Osteoblast (primary cell): ENCODE measurements around the gene KAZN. TPM values are rescaled to one million over a fixed set of nuclear protein-coding genes. Genes with fewer than 3 reads are reported as not detected.

Experiments used
- DNase-seq: peaks from one replicate; pipeline ENCODE4 v3.0.0; 2011; ENCODE audit warnings: low spot score, mixed read lengths; ENCODE audit not compliant: insufficient read length; ENCODE audit errors: missing footprints
- H2AFZ ChIP-seq: 2 replicates; pipeline ENCODE4 v1.6.0; 2011; ENCODE audit warnings: mild to moderate bottlenecking, low read length
- H3K27ac ChIP-seq: 2 replicates; pipeline ENCODE4 v1.5.1; 2011; ENCODE audit warnings: mild to moderate bottlenecking, low read depth, low read length, moderate library complexity
- H3K27me3 ChIP-seq: 2 replicates; pipeline ENCODE4 v1.6.0; 2012; ENCODE audit warnings: mild to moderate bottlenecking, control low read depth, inconsistent platforms, low read length, moderate library complexity; ENCODE audit not compliant: insufficient read depth
- H3K36me3 ChIP-seq: 2 replicates; pipeline ENCODE4 v1.5.1; 2011; ENCODE audit warnings: mild to moderate bottlenecking, low read length, control low read depth, moderate library complexity; ENCODE audit not compliant: insufficient read depth
- H3K4me1 ChIP-seq: 2 replicates; pipeline ENCODE4 v1.5.1; 2011; ENCODE audit warnings: mild to moderate bottlenecking, low read length, control low read depth, moderate library complexity; ENCODE audit not compliant: insufficient read depth
- H3K4me2 ChIP-seq: 2 replicates; pipeline ENCODE4 v1.6.0; 2011; ENCODE audit warnings: mild to moderate bottlenecking, low read length; ENCODE audit not compliant: insufficient read depth
- H3K4me3 ChIP-seq: fragments of 200-600 bp; sonication (generic); 3 replicates; pipeline ENCODE4 v1.5.1; 2012; ENCODE audit warnings: mild to moderate bottlenecking, low read length, inconsistent platforms; ENCODE audit not compliant: insufficient read depth
- H3K79me2 ChIP-seq: 2 replicates; pipeline ENCODE4 v1.6.0; 2012; ENCODE audit warnings: mild to moderate bottlenecking, low read length, control low read depth, inconsistent platforms; ENCODE audit not compliant: insufficient read depth
- H3K9me3 ChIP-seq: 2 replicates; pipeline ENCODE4 v1.5.1; 2011; ENCODE audit warnings: low read depth, low read length, control low read depth
- H4K20me1 ChIP-seq: 2 replicates; pipeline ENCODE4 v1.6.0; 2012; ENCODE audit warnings: mild to moderate bottlenecking, low read length, control low read depth; ENCODE audit not compliant: insufficient read depth
- CTCF ChIP-seq: IDR thresholded peaks from 2 replicates; pipeline ENCODE4 v1.5.1; 2011; ENCODE audit warnings: mild to moderate bottlenecking, low read depth, low read length, moderate library complexity; ENCODE audit errors: extremely low read depth
- total RNA-seq: library from RNA; depleted of rRNA; stranded (reverse); fragments of >200 nt; gene quantifications from 2 replicates; pipeline ENCODE4 v1.2.3, GENCODE V29; 2012

Gene KAZN
- total RNA-seq, 1 donor, result 9.0 TPM

GRCh38 chr1:14822493-14822892 lies 224.0 kb downstream of the KAZN start:
- Histone ChIP-seq H3K4me3 (no peak overlapping the region), H3K79me2 (no peaks in the 10 kb centered on the region), H3K27ac (no peak overlapping the region), H4K20me1 (no peaks in the 10 kb centered on the region), H3K4me1 (no peaks in the 10 kb centered on the region), H3K9me3 (no peaks in the 10 kb centered on the region), H3K4me2 (no peak overlapping the region), H3K27me3 (no peaks in the 10 kb centered on the region), H2AFZ (no peak overlapping the region), H3K36me3 (no peaks in the 10 kb centered on the region)
- no peak for TF ChIP-seq CTCF
- no peak for DNase-seq

- no peak for DNase-seq
- H3K4me1 ChIP-seq, result no peaks in the 10 kb centered on the region
- H4K20me1 ChIP-seq, result no peaks in the 10 kb centered on the region
- H3K27ac ChIP-seq, result no peak overlapping the region
- H2AFZ ChIP-seq, result no peak overlapping the region
- no peak overlapping the region for H3K4me2 ChIP-seq
- H3K27me3 ChIP-seq, result no peaks in the 10 kb centered on the region
- TF ChIP-seq CTCF, result no peak
- H3K9me3 ChIP-seq, result no peaks in the 10 kb centered on the region
- no peaks in the 10 kb centered on the region for H3K79me2 ChIP-seq
- no peak overlapping the region for H3K4me3 ChIP-seq
- H3K36me3 ChIP-seq, result no peaks in the 10 kb centered on the region
Measured at GRCh38 chr1:14822996-14823395, 224.5 kb downstream of the KAZN start.

- H3K27ac ChIP-seq, result no peak overlapping the region
- no peaks in the 10 kb centered on the region for H3K4me1 ChIP-seq
- H3K4me2 ChIP-seq, result no peak overlapping the region
- no peak for TF ChIP-seq CTCF
- no peaks in the 10 kb centered on the region for H3K36me3 ChIP-seq
- no peaks in the 10 kb centered on the region for H3K27me3 ChIP-seq
- H4K20me1 ChIP-seq, result no peaks in the 10 kb centered on the region
- no peaks in the 10 kb centered on the region for H3K79me2 ChIP-seq
- no peaks in the 10 kb centered on the region for H3K9me3 ChIP-seq
- H3K4me3 ChIP-seq, result no peak overlapping the region
- H2AFZ ChIP-seq, result no peak overlapping the region
- no peak for DNase-seq
Measured at GRCh38 chr1:14824314-14824915, 225.9 kb downstream of the KAZN start.

- no peak overlapping the region for H3K27ac ChIP-seq
- TF ChIP-seq CTCF, result no peak
- H4K20me1 ChIP-seq, result no peaks in the 10 kb centered on the region
- no peak overlapping the region for H3K4me2 ChIP-seq
- no peaks in the 10 kb centered on the region for H3K27me3 ChIP-seq
- no peak for DNase-seq
- H3K79me2 ChIP-seq, result no peaks in the 10 kb centered on the region
- H3K36me3 ChIP-seq, result no peaks in the 10 kb centered on the region
- no peak overlapping the region for H3K4me3 ChIP-seq
- H3K9me3 ChIP-seq, result no peaks in the 10 kb centered on the region
- no peak overlapping the region for H2AFZ ChIP-seq
- H3K4me1 ChIP-seq, result no peaks in the 10 kb centered on the region
Measured at GRCh38 chr1:14825396-14825795, 226.9 kb downstream of the KAZN start.
